ENCODE results near the gene EXOC7. TPM values are rescaled to one million over a fixed set of nuclear protein-coding genes. Genes with fewer than 3 reads are reported as not detected.
A peak's percentile ranks its signal among the peaks of the same experiment; 100 is the strongest.

EXOC7 gene
- polyA plus RNA-seq, 1 donor from 2014 or later: 146 TPM

- H3K9me3 ChIP-seq (ENCODE audit: low read length): no peaks in the 10 kb centered on the region
- no peaks in the 10 kb centered on the region for H3K9me2 ChIP-seq (ENCODE audit: insufficient read depth, low read length)
- H2AFZ ChIP-seq (ENCODE audit: low read depth, low read length): peak overlapping the region; percentile 69
- TF ChIP-seq CTCF (IDR thresholded peaks at IDR 0.05; ENCODE audit: poor library complexity, severe bottlenecking): no peak
- no peak for TF ChIP-seq RAD21 (conservative IDR thresholded peaks at IDR 0.05)
- TF ChIP-seq, protein P1, sequence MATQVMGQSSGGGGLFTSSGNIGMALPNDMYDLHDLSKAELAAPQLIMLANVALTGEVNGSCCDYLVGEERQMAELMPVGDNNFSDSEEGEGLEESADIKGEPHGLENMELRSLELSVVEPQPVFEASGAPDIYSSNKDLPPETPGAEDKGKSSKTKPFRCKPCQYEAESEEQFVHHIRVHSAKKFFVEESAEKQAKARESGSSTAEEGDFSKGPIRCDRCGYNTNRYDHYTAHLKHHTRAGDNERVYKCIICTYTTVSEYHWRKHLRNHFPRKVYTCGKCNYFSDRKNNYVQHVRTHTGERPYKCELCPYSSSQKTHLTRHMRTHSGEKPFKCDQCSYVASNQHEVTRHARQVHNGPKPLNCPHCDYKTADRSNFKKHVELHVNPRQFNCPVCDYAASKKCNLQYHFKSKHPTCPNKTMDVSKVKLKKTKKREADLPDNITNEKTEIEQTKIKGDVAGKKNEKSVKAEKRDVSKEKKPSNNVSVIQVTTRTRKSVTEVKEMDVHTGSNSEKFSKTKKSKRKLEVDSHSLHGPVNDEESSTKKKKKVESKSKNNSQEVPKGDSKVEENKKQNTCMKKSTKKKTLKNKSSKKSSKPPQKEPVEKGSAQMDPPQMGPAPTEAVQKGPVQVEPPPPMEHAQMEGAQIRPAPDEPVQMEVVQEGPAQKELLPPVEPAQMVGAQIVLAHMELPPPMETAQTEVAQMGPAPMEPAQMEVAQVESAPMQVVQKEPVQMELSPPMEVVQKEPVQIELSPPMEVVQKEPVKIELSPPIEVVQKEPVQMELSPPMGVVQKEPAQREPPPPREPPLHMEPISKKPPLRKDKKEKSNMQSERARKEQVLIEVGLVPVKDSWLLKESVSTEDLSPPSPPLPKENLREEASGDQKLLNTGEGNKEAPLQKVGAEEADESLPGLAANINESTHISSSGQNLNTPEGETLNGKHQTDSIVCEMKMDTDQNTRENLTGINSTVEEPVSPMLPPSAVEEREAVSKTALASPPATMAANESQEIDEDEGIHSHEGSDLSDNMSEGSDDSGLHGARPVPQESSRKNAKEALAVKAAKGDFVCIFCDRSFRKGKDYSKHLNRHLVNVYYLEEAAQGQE (IDR thresholded peaks at IDR 0.05; ENCODE audit: borderline replicate concordance): no peak
- no peak for TF ChIP-seq TAF1 (IDR thresholded peaks at IDR 0.05; ENCODE audit: low read depth)
- TF ChIP-seq MXI1 (conservative IDR thresholded peaks at IDR 0.05; ENCODE audit: poor library complexity, severe bottlenecking): no peak
- no peak for TF ChIP-seq EZH2 (IDR thresholded peaks at IDR 0.05; ENCODE audit: borderline replicate concordance, insufficient read depth, low read length, poor library complexity, severe bottlenecking)
- no peaks in the 10 kb centered on the region for H3F3A ChIP-seq (ENCODE audit: insufficient read depth, low read length, poor library complexity, severe bottlenecking)
- peak overlapping the region; percentile 54 for H3K27ac ChIP-seq (ENCODE audit: low read length)
- H3K36me3 ChIP-seq (ENCODE audit: insufficient read depth, low read length): peaks cover 7% of the 10 kb centered on the region
- peaks cover 33% of the 10 kb centered on the region for H3K79me2 ChIP-seq (replicated peaks; ENCODE audit: insufficient read depth, low read length)
- H3K4me3 ChIP-seq (ENCODE audit: low read length): peak overlapping the region; percentile 84
- no peaks in the 10 kb centered on the region for H4K20me1 ChIP-seq (ENCODE audit: insufficient read depth)
- peak overlapping the region; percentile 81 for H3K4me2 ChIP-seq (ENCODE audit: low read length)
- H3K27me3 ChIP-seq (ENCODE audit: insufficient read depth, low read depth, low read length): peaks cover 33% of the 10 kb centered on the region
- H3K9ac ChIP-seq (ENCODE audit: low read length): peak overlapping the region; percentile 83
Measured at GRCh38 chr17:76071531-76072147, 31.9 kb downstream of the EXOC7 start.

GRCh38 chr17:76065775-76066174 is 37.8 kb downstream of the EXOC7 start:
- no peak for TF ChIP-seq POLR2AphosphoS5 (IDR thresholded peaks at IDR 0.05)
- no peak for TF ChIP-seq TAF1 (IDR thresholded peaks at IDR 0.05; ENCODE audit: low read depth)
- TF ChIP-seq, protein P1 (IDR thresholded peaks at IDR 0.05; ENCODE audit: borderline replicate concordance): no peak
- no peak for TF ChIP-seq CTCF (IDR thresholded peaks at IDR 0.05; ENCODE audit: poor library complexity, severe bottlenecking)
- no peak for TF ChIP-seq SMC3 (conservative IDR thresholded peaks at IDR 0.05; ENCODE audit: poor library complexity)
- no peak overlapping the region for H3K9ac ChIP-seq (ENCODE audit: low read length)
- H2AFZ ChIP-seq (ENCODE audit: low read depth, low read length): no peak overlapping the region
- H3K4me3 ChIP-seq (ENCODE audit: low read length): no peak overlapping the region
- no peaks in the 10 kb centered on the region for H3K27me3 ChIP-seq (ENCODE audit: insufficient read depth, low read depth, low read length)
- H3K4me2 ChIP-seq (ENCODE audit: low read length): no peak overlapping the region
- peaks cover 7% of the 10 kb centered on the region for H3K36me3 ChIP-seq (ENCODE audit: insufficient read depth, low read length)
- H3K79me2 ChIP-seq (replicated peaks; ENCODE audit: insufficient read depth, low read length): peaks cover 12% of the 10 kb centered on the region
- H3K9me2 ChIP-seq (ENCODE audit: insufficient read depth, low read length): no peaks in the 10 kb centered on the region
- no peak overlapping the region for H3K27ac ChIP-seq (ENCODE audit: low read length)
- no peaks in the 10 kb centered on the region for H3K9me3 ChIP-seq (ENCODE audit: low read length)
- no peaks in the 10 kb centered on the region for H3F3A ChIP-seq (ENCODE audit: insufficient read depth, low read length, poor library complexity, severe bottlenecking)
- no peaks in the 10 kb centered on the region for H4K20me1 ChIP-seq (ENCODE audit: insufficient read depth)
